Panc1 (cell line): ENCODE results near the gene PIAS1. TPM values are rescaled to one million over a fixed set of nuclear protein-coding genes. Genes with fewer than 3 reads are reported as not detected.

ENCODE experiments used
- ATAC-seq: fragments of 200-7000 bp; cut with Tn5 transposase; 2 replicates; pipeline ENCODE4 v1.9.1; 2020; ENCODE audit warnings: mild to moderate bottlenecking, moderate library complexity
- BruUV-seq: library from RNA; stranded (reverse); fragments of 400-500 nt; replicated peaks from 2 replicates; lab custom pipeline; 2021; lab: Mats Ljungman, UMichigan
- CTCF ChIA-PET: fragments of 300-600 bp; sonication (Branson Sonifier 250); formaldehyde crosslinking; loops from one replicate; lab custom pipeline; 2022; ENCODE audit warnings: antibody characterized with exemption; lab: Charles Lee
- POLR2A ChIA-PET: fragments of 300-600 bp; sonication (Branson Sonifier 250); formaldehyde crosslinking; loops from one replicate; lab custom pipeline; 2022; ENCODE audit warnings: antibody characterized with exemption; lab: Charles Lee
- DNase-seq: peaks from one replicate; pipeline ENCODE4 v3.0.0-alpha.2; 2010; ENCODE audit warnings: low read depth, low spot score
- H3K27ac ChIP-seq: 2 replicates; pipeline ENCODE4 v1.5.1; 2011; ENCODE audit warnings: mild to moderate bottlenecking, low read length, inconsistent platforms
- H3K27me3 ChIP-seq: fragments of 200-500 bp; sonication (Bioruptor generic); 2 replicates; pipeline ENCODE4 v1.6.0; 2014; ENCODE audit warnings: low read length, inconsistent platforms; ENCODE audit not compliant: control insufficient read depth, insufficient read depth
- H3K36me3 ChIP-seq: fragments of 200-500 bp; sonication (Bioruptor generic); 2 replicates; pipeline ENCODE4 v1.5.1; 2014; ENCODE audit warnings: inconsistent platforms, mild to moderate bottlenecking, low read length, moderate library complexity; ENCODE audit not compliant: control insufficient read depth, insufficient read depth
- H3K4me1 ChIP-seq: 2 replicates; pipeline ENCODE4 v1.5.1; 2011; ENCODE audit warnings: inconsistent platforms, mild to moderate bottlenecking, low read length, moderate library complexity; ENCODE audit not compliant: control insufficient read depth, insufficient read depth
- H3K4me3 ChIP-seq, 2 experiments: 2 replicates each; pipeline ENCODE4 v1.5.1; 2011 to 2012; ENCODE audit warnings: low read depth in 2 of 2, low read length in 2 of 2, mild to moderate bottlenecking in 2 of 2, inconsistent platforms in 1 of 2, moderate library complexity in 1 of 2
- H3K9me3 ChIP-seq: fragments of 200-500 bp; sonication (Bioruptor generic); 2 replicates; pipeline ENCODE4 v1.5.1; 2014; ENCODE audit warnings: low read depth, mild to moderate bottlenecking, inconsistent platforms, low read length, moderate library complexity; ENCODE audit not compliant: control insufficient read depth, insufficient read depth
- POLR2AphosphoS5 ChIP-seq: IDR thresholded peaks from 2 replicates; pipeline ENCODE4 v1.6.1; 2012; ENCODE audit warnings: mild to moderate bottlenecking, low read depth, low read length, moderate library complexity
- SIN3A ChIP-seq: IDR thresholded peaks from 2 replicates; pipeline ENCODE4 v1.6.1; 2012; ENCODE audit warnings: low read depth, mild to moderate bottlenecking, low read length, moderate library complexity, borderline replicate concordance; ENCODE audit not compliant: insufficient read depth
- TCF7L2 ChIP-seq: IDR thresholded peaks from 2 replicates; pipeline ENCODE4 v1.6.1; 2011; ENCODE audit warnings: mild to moderate bottlenecking, low read depth, low read length, inconsistent platforms
- in situ Hi-C: cut with HindIII; loops from 2 replicates; pipeline ENCODE4 v1.10.0; 2016; ENCODE audit warnings: low sequenced_read_pairs, low pct_unique_long_range_greater_than_20kb
- intact Hi-C: fragments of 100-400 bp; cut with micrococcal nuclease; formaldehyde crosslinking; loops from one replicate; pipeline ENCODE4 v1.10.0; 2022; ENCODE audit not compliant: unreplicated experiment
- total RNA-seq: library from RNA; stranded (reverse); gene quantifications from one replicate; pipeline ENCODE4 v1.2.1, GENCODE V29; 2021; ENCODE audit not compliant: unreplicated experiment
- TF ChIP-seq, protein P1 (sequence below), 2 experiments: IDR thresholded peaks; 2 replicates each; pipeline ENCODE4 v1.6.1; 2011 to 2012; ENCODE audit warnings: low read depth in 2 of 2, control low read depth in 1 of 2, low read length in 1 of 2, mild to moderate bottlenecking in 1 of 2, moderate library complexity in 1 of 2; ENCODE audit not compliant: insufficient read depth in 1 of 2
- TF ChIP-seq, protein P2 (sequence below): fragments of 450-650 bp; IDR thresholded peaks from 2 replicates; pipeline ENCODE4 v1.5.1; 2017; ENCODE audit warnings: mild to moderate bottlenecking

PIAS1 gene
- total RNA-seq, 1 experiment from 2014 or later = 44.5 TPM

DNA sequence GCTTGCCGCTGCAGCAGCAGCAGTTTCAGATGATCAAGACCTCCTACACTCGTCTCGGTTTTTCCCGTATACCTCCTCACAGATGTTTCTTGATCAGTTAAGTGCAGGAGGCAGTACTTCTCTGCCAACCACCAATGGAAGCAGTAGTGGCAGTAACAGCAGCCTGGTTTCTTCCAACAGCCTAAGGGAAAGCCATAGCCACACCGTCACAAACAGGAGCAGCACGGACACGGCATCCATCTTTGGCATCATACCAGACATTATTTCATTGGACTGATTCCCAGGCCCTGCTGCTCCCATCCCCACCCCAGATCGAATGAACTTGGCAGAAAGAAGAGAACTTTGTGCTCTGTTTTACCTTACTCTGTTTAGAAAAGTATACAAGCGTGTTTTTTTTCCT, 133.4 kb downstream of the PIAS1 start:
- H3K4me3 ChIP-seq = no peak overlapping the region
- CTCF ChIA-PET = no interaction called here
- peaks cover 43% of the 10 kb centered on the region for H3K36me3 ChIP-seq
- in situ Hi-C loops = no loop called here
- H3K27ac ChIP-seq = no peak overlapping the region
- no peak for DNase-seq
- TF ChIP-seq, protein P1, sequence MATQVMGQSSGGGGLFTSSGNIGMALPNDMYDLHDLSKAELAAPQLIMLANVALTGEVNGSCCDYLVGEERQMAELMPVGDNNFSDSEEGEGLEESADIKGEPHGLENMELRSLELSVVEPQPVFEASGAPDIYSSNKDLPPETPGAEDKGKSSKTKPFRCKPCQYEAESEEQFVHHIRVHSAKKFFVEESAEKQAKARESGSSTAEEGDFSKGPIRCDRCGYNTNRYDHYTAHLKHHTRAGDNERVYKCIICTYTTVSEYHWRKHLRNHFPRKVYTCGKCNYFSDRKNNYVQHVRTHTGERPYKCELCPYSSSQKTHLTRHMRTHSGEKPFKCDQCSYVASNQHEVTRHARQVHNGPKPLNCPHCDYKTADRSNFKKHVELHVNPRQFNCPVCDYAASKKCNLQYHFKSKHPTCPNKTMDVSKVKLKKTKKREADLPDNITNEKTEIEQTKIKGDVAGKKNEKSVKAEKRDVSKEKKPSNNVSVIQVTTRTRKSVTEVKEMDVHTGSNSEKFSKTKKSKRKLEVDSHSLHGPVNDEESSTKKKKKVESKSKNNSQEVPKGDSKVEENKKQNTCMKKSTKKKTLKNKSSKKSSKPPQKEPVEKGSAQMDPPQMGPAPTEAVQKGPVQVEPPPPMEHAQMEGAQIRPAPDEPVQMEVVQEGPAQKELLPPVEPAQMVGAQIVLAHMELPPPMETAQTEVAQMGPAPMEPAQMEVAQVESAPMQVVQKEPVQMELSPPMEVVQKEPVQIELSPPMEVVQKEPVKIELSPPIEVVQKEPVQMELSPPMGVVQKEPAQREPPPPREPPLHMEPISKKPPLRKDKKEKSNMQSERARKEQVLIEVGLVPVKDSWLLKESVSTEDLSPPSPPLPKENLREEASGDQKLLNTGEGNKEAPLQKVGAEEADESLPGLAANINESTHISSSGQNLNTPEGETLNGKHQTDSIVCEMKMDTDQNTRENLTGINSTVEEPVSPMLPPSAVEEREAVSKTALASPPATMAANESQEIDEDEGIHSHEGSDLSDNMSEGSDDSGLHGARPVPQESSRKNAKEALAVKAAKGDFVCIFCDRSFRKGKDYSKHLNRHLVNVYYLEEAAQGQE (IDR thresholded peaks at IDR 0.05; ENCODE audit: insufficient read depth in 1 of 2, low read depth in 2 of 2, low read length in 1 of 2) = no peak
- TF ChIP-seq SIN3A (no peak), POLR2AphosphoS5 (no peak), TCF7L2 (no peak)
- TF ChIP-seq, protein P2, sequence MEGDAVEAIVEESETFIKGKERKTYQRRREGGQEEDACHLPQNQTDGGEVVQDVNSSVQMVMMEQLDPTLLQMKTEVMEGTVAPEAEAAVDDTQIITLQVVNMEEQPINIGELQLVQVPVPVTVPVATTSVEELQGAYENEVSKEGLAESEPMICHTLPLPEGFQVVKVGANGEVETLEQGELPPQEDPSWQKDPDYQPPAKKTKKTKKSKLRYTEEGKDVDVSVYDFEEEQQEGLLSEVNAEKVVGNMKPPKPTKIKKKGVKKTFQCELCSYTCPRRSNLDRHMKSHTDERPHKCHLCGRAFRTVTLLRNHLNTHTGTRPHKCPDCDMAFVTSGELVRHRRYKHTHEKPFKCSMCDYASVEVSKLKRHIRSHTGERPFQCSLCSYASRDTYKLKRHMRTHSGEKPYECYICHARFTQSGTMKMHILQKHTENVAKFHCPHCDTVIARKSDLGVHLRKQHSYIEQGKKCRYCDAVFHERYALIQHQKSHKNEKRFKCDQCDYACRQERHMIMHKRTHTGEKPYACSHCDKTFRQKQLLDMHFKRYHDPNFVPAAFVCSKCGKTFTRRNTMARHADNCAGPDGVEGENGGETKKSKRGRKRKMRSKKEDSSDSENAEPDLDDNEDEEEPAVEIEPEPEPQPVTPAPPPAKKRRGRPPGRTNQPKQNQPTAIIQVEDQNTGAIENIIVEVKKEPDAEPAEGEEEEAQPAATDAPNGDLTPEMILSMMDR = no peak
- intact Hi-C loops = no loop called here
- no TSS peak for BruUV-seq
- no peaks in the 10 kb centered on the region for H3K9me3 ChIP-seq
- POLR2A ChIA-PET = no interaction called here
- peaks cover 3% of the 10 kb centered on the region; the same call in 1 of the 2 replicates for H3K4me1 ChIP-seq
- H3K27me3 ChIP-seq = no peaks in the 10 kb centered on the region
- ATAC-seq = peak; percentile 52; the same call in 1 of the 2 replicates

DNA sequence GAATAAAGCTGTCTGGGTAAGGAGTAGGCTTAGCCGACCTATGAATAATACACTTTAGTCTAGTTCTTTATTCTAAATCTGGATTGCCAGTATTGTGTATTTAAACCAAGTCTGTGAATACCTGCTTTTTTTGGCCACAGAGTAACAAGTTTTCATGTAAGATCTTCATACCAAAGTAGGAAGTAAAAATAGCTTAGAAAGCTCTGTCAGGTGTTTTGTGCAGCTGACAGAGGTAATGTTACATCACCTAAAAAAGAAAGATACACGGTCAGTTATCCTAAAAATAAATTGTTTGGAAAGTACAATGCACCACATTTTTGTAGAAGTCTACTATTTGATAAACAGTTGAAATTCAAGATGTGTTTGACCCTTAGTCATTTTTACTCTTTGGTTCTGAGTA, 134.5 kb downstream of the PIAS1 start:
- no peaks in the 10 kb centered on the region for H3K27me3 ChIP-seq
- no peak overlapping the region for H3K4me3 ChIP-seq
- TF ChIP-seq SIN3A (no peak), POLR2AphosphoS5 (no peak), TCF7L2 (no peak)
- TF ChIP-seq, protein P1 (IDR thresholded peaks at IDR 0.05; ENCODE audit: insufficient read depth in 1 of 2, low read depth in 2 of 2, low read length in 1 of 2) = no peak
- TF ChIP-seq, protein P2 = no peak
- H3K36me3 ChIP-seq = peaks cover 40% of the 10 kb centered on the region
- H3K9me3 ChIP-seq = no peaks in the 10 kb centered on the region
- ATAC-seq (no peak), DNase-seq (no peak)
- H3K4me1 ChIP-seq = peaks cover 3% of the 10 kb centered on the region; the same call in 1 of the 2 replicates
- in situ Hi-C loops = no loop called here
- H3K27ac ChIP-seq = no peak overlapping the region
- BruUV-seq = no TSS peak
- ChIA-PET POLR2A (no interaction called here), CTCF (no interaction called here)
- intact Hi-C loops = no loop called here
